OCI-M2 (cell line): ENCODE measurements around the gene G0S2.

ENCODE experiments used
- DNase-seq: peaks from one replicate; lab custom pipeline; 2025; ENCODE audit not compliant: unreplicated experiment; lab: John Stamatoyannopoulos, UW

The G0S2 gene

GRCh38 chr1:209674957-209675564 lies at the start of gene G0S2:
TSS of gene G0S2 (plus strand) at chr1:209675412. CDS start at chr1:209675685, 273 bp downstream.
- no peak for DNase-seq

GRCh38 chr1:209625791-209626285 lies 49.4 kb upstream of the G0S2 start:
- DNase-seq, result no peak

- no peak for DNase-seq
Observed at GRCh38 chr1:209626346-209627026, 48.7 kb upstream of the G0S2 start.

DNA sequence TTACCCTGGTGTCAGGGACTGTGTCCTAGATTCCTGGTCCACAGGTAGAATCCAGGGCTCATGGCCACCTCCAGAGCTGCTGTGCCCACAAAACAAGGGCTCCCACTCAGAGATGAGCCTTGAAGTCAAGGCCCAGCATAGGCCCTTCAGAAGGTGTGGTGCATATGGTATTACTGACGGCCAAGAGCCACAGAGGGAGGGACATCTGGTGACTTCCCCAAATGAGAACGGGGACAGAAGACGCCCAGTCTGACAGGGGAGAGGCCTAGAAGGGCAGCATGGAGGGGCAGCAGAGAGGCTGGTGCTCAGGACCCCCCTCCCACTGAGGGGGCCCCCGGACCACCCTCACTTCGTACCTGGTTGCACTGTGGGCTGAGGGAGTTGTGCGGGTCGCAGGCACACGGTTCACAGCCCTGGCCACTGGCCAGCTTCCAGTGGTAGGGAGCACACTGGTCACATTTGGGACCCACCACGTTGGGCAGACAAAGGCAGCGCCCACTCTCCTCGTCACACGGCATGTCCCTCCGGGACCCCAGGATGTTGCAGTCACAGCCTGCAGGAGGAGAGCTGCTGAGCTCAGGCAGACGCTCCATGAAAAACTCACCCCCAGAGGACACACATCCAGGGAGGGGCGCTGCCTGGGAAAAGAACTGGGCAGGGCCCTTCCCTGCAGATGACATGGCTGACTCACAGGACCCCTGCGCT lies 48.0 kb upstream of the G0S2 start:
- DNase-seq, result no peak

- DNase-seq, result no peak
Observed at GRCh38 chr1:209627732-209628196, 47.4 kb upstream of the G0S2 start.

- DNase-seq, result no peak
Observed at GRCh38 chr1:209628618-209629299, 46.5 kb upstream of the G0S2 start.

- no peak for DNase-seq
Observed at GRCh38 chr1:209629621-209630382, 45.4 kb upstream of the G0S2 start.

DNA sequence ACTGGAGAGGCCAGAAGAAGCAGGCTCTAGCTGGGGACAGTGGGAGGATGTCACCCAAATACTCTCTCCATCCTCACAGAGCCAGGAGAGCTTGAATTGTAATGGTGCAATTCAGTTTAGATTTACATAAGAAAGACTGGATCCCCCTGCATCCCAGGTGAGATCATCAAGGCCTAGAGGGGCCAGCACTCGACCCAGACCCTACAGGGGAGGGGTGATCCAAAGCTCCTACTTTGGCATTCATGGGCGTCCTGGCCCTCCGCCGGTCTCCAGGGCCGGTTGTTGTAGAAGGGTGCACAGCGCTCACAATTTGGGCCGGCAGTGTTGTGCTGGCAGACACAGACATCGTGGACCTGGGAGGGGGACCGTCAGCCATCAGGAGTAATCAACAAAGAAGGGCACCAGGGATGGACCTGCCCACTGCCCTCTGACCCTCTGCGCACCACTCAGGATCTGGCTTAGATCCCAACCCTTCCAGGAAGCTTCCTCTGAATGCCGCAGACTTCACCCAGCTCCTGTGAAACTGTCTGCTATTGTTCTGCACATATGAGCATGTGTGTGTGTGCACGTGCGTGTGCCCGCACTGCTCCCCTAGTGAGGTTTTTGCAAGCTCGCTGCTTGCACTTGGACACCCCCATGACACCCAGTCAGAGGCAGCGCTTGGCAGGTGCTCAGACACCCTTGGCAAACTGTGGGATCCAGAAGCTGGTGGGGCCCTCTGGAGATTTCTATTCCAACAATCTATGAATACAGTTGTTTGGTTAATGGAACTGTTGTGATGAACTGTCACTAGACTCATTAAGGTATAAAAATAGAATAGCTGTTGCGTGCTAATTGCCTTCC lies 44.6 kb upstream of the G0S2 start:
- DNase-seq, result no peak

DNA sequence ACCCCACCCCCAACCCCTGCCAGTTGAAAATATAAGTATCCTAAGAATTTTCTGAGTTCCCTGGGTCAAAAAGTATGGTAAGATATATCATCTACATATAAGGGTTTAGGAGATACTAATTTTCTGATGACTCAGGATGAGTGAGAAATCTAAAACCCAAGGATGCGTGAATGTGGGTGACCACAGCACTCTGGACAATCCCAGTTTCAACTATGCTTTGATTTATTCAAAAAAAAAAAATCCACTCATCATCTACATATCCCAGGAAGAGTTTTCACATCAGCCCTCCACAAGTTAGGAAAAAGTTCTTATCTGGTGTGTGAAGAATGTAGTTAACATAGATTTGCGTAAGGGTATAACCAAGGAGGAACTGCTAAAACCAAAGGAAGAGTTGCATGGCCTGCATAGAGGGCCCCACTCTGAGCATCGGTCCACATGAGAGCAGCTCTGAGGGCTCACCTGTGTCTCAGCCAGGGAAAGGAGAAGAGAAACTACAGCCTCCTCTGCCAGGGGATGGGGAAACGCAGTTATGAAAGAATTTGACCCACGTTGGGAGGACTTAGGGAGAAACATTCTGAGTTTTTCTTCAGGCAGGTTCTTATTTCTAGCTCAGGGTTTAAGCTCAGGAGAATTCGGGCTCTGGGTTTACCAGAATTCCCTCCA lies 41.7 kb upstream of the G0S2 start:
- DNase-seq, result no peak

- DNase-seq, result no peak
Observed at GRCh38 chr1:209634005-209634737, 41.0 kb upstream of the G0S2 start.

DNA sequence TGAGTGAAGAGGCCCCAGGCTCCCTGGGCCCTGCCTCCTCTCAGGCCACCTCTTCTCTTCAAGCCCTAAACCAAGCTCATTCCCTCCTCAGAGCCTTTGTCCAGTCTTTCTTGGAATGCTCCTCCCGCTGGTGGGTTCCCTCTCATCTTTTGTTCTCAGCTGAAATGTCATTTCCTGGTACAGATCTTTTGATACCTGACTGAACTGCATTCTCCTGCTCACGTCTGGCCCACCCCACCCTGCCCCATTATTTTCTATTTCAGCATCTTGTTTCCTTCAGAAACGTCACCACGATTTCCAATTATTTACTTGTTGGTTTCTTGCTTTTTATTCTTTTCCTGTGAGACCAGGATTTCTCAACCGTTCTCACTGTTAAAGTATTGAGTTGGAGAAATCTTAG lies 39.4 kb upstream of the G0S2 start:
- no peak for DNase-seq

- no peak for DNase-seq
Observed at GRCh38 chr1:209641832-209642172, 33.4 kb upstream of the G0S2 start.

GRCh38 chr1:209642816-209643215 lies 32.4 kb upstream of the G0S2 start:
- DNase-seq, result no peak

DNA sequence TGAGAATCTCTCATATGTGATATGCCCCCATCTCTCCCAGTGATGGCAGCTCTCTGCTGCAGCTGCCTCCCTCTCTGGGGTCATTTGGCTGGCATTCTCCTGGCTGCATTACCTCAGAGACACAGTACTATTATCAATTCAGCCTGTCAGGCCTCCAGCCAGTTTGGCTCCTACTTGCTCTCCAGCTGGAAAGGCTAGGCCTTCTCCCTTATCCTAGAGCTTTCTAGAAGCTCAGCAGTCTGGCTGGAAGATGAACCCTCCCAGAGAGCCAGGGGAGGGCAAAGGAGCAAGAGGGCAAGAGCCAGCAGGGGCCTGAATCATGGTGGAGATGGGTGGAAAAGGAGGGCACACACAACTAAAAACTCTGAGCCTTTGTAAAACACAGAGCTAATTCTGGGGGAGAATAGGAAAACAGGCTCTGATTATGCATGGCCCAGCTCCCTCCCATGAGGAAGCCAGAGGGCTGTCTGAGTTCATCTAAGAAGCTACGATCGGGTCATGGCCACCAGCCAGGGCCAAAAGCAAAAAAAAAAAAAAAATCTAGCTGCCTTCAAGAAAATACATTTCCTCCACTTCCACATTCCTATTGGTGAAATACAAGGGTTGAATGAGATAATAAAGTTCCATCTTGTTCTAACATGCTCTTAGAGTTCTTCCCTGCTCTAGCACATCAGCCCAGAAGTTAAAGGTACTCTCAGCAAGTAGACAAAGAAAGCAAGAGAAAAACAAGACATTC lies 31.8 kb upstream of the G0S2 start:
- DNase-seq, result no peak

DNA sequence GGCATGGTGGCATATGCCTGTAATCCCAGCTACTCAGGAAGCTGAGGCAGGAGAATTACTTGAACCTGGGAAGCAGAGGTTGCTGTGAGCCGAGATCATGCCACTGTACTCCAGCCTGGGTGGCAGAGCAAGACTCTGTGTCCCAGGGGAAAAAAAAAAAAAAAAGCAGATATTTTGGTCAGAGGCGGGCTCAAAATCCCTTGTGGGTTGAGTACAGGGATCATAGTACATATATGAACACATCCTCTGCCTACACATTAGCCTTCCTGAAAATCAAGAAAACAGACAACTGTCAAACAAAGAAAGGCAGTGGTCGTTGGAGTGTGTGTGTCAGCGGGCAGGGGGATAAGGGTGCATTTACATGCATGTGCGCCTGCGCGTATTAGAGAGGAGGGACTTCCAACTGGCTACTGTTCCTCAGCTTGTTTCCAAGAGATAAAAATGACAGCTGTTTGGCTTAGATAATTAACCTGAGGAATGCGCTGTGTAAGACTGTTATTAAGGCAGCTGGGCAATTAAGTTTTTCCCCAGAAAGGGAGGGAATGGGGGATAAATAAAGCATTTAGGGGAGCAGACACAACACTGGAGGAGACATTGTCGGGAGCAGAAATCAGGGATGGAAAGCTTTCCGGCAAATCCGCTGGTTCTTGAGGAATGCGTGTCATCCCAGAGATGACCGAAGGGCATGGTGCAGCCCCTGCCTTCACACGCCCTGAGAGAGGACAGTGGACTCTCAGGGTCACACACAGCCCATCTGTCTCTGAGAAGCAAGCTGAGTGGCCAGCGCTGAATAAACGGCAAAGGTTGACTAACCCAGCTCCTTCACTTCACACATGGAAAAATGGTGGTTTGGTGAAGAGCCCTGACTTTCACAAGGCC lies 29.4 kb upstream of the G0S2 start:
- DNase-seq, result no peak

DNA sequence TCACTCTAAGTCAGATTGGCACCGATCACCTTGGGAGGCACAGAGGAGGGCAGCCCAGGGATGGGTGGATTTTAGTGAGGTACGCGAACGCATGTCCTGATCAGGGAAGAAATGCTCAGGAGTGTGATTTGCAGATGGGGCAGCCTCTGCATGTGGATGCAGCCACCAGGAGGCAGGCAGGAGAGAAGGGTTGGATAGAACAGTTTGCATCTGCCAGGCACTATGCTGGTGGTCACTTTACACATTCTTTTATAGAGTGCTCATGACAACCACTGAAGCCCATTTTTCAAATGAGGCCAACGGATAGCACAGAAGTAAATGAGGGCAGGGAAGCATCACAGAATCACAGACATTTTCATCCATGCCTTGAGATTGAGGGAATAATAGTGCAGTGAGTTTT lies 28.7 kb upstream of the G0S2 start:
- DNase-seq, result no peak

DNA sequence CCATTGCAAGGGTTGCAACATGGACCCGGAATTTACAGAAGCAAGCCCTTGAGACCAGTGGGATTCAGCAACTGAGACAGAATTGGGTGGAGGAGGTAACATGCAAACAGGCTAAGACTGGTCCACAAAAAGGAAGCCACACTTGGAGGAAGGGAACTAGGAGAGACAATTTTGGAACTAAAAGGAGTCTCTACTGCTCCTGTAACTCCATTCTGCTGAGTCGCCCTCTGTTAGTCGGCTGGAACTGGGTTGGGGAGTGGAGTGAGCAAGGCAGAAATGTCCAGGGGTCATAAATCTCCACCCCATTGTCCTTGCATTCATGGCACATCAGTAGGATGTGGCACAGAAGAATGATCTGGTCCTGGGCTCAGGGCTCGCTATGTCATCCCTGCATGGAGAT lies 28.1 kb upstream of the G0S2 start:
- no peak for DNase-seq
